ENCODE measurements around the gene NT5C3B.

NT5C3B gene

DNA sequence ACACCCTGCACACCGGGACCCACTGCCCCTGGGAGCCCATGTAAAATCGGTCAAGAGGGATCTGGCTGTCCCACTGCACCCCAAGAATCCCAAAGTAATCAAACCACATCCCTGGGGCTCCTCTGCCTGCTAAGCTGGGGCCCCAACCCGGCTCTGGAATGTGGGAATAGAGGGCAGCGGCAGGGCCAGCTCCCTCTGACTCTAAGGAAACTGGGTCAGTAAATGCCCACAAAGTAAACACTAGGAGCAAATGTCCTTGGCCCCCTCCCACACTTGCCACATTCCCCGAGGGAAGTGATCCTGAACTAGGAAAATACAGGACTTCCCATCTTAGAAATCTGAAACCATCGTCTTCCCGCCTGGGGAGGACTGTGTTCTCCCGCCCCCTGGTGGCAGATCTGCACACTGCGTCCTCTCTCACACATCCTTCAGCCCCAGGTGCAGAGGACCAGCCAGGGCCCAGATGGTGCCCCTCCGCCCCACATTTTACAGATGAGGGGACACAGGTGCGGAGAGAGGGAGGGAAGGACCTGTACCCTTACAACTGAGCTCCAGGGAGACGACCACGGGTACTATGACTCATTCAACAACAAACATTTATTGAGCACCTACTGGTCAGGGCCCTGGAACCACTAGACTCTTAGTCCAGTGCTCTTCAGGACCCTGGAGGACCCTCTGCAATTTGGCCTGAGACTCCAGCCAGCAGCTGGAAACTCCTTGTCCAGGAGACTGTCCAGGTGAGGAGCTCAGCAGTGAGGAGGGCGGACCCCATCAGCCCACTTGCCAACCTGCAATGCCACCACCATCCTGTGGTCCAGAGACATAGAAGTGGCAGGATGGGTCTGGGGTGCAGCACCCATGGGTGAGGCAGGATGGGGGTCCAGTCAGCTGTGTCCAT, 34.4 kb downstream of the NT5C3B start:
- DNase-seq (ENCODE audit: insufficient read length), result peak; percentile 86
- FAIRE-seq, result peak; percentile 93
- TF ChIP-seq TAF1 (IDR thresholded peaks at IDR 0.05; ENCODE audit: borderline replicate concordance, low read depth, low read length) (no peak), POLR2A (IDR thresholded peaks at IDR 0.05; ENCODE audit: low read depth, low read length) (no peak), POLR2AphosphoS5 (IDR thresholded peaks at IDR 0.05; ENCODE audit: low read depth, low read length) (no peak)

DNA sequence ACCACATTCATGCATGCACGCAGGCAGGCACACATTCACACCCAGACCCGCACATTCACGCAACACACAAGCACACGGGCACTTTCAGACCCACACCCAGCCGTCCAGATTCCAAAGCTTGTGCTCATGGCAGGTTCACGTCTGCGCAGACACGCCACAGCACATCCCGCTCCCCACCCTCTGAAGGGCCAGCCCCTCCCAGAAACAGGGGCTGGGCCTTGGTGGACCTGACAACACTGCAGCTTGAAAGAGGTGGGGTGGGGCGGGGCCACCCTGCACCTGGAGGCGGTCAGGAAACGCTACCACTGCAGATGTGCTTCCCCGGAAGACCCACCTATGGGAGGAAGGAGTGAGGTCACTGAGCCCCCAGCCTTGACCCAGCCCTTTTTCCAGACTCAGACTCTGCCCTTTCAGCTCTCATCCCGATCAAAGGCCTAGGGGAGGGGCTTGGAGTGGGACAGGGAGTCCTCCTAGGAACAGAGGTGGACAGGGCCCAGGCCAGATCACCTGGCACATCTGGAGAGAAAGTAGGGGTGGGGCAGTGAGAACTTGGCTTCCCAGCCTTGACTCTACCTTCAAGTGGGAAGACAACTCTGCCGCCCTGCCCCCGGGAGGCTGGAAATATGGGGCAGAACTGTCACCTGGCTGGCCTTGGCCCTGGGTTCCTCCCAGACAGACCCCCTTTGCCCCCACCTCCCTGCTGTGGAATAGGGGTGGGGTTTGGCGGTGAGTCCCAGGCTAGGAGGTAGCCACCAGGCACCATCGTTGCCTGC, 35.2 kb downstream of the NT5C3B start:
- DNase-seq (ENCODE audit: insufficient read length) (no peak), FAIRE-seq (no peak)
- TF ChIP-seq TAF1 (IDR thresholded peaks at IDR 0.05; ENCODE audit: borderline replicate concordance, low read depth, low read length), result no peak
- no peak for TF ChIP-seq POLR2A (IDR thresholded peaks at IDR 0.05; ENCODE audit: low read depth, low read length)
- no peak for TF ChIP-seq POLR2AphosphoS5 (IDR thresholded peaks at IDR 0.05; ENCODE audit: low read depth, low read length)

- DNase-seq (ENCODE audit: insufficient read length) (no peak), FAIRE-seq (no peak)
- TF ChIP-seq TAF1 (IDR thresholded peaks at IDR 0.05; ENCODE audit: borderline replicate concordance, low read depth, low read length) (no peak), POLR2A (IDR thresholded peaks at IDR 0.05; ENCODE audit: low read depth, low read length) (no peak), POLR2AphosphoS5 (IDR thresholded peaks at IDR 0.05; ENCODE audit: low read depth, low read length) (no peak)
Measured at GRCh38 chr17:41799366-41799765, 36.7 kb downstream of the NT5C3B start.

DNA sequence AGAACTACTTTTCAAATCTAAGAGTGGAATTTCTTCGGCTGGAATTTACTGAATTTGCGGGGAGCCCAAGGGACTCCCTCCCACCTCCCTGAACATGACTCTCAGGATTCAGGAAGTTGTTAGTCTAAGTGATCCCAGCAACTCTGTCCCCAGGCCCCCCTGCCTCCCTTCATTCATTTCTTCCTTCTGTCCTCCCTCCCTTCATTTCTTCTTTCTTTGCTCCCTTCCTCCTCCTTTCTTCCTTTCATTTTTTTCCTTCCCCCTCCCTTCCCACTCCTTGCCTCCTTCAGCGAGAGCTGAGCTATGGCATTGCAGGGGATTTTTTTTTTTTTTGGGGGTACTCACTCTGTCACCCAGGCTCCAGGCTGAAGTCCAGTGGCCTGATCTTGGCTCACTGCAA, 38.7 kb downstream of the NT5C3B start:
- TF ChIP-seq POLR2A (IDR thresholded peaks at IDR 0.05; ENCODE audit: low read depth, low read length) (no peak), TAF1 (IDR thresholded peaks at IDR 0.05; ENCODE audit: borderline replicate concordance, low read depth, low read length) (no peak), POLR2AphosphoS5 (IDR thresholded peaks at IDR 0.05; ENCODE audit: low read depth, low read length) (no peak)
- DNase-seq (ENCODE audit: insufficient read length) (no peak), FAIRE-seq (no peak)

DNA sequence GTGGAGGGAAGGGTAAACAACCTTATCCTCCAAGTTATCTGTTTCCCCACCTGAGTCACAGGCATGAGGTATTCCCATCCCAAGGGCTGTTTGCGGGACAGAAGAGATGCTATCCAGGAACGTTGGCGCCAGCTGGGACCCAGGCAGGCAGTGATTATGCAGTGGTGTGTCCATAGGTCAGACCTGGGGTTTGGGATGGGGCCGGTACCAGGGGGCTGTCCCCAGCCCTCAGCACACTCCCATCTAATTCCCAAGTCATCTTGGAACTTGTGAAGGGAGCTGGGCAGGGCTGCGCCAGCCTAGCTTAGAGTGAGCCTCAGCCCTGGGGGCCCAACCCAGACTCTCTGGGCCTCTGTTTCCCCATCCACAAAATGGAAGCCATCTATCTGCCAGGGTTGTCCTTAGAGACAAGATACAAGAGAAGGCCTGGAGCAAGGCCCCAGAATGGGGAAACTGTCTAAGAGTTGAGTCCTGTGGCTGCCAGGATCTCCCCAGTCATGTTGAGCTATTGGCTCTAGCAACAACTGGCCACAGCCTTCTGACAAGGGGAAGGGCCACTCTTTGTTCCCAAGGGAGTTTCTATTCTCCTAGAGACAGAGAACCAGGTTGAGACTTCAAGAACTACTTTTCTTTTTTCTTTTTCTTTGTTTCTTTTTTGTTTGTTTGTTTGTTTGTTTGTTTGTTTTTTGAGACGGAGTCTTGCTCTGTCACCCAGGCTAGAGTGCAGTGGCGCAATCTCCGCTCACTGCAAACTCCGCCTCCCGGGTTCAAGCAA, 39.7 kb downstream of the NT5C3B start:
- no peak for TF ChIP-seq TAF1 (IDR thresholded peaks at IDR 0.05; ENCODE audit: borderline replicate concordance, low read depth, low read length)
- no peak for TF ChIP-seq POLR2AphosphoS5 (IDR thresholded peaks at IDR 0.05; ENCODE audit: low read depth, low read length)
- no peak for DNase-seq (ENCODE audit: insufficient read length)
- no peak for FAIRE-seq

DNA sequence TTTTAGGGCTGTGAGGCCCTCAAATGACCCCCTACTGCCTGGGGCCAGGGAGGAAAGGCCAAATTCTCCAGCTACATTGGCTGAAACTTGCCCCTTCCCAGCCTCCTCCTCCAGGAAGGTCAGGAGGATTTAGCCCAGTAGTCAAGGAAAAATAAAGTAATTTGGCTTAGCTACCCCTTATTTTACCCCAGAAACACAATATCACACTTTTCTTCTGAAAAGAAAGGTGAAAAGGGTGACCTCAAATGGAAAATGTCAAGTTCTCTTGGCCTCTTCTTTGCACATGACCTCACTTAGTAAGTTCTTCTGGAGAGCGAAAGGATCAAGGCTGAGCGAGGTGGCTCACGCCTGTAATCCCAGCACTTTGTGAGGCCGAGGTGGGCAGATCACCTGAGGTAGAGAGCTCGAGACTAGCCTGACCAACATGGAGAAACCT, 41.5 kb downstream of the NT5C3B start:
- TF ChIP-seq POLR2A (IDR thresholded peaks at IDR 0.05; ENCODE audit: low read depth, low read length) (no peak), POLR2AphosphoS5 (IDR thresholded peaks at IDR 0.05; ENCODE audit: low read depth, low read length) (no peak), TAF1 (IDR thresholded peaks at IDR 0.05; ENCODE audit: borderline replicate concordance, low read depth, low read length) (no peak)
- FAIRE-seq (no peak), DNase-seq (ENCODE audit: insufficient read length) (no peak)

- no peak for FAIRE-seq
- no peak for DNase-seq (ENCODE audit: insufficient read length)
Measured at GRCh38 chr17:41793784-41794539, 42.1 kb downstream of the NT5C3B start.

GRCh38 chr17:41792845-41793783, 42.9 kb downstream of the NT5C3B start:
- no peak for DNase-seq (ENCODE audit: insufficient read length)
- FAIRE-seq, result no peak
- TF ChIP-seq POLR2AphosphoS5 (IDR thresholded peaks at IDR 0.05; ENCODE audit: low read depth, low read length) (no peak), TAF1 (IDR thresholded peaks at IDR 0.05; ENCODE audit: borderline replicate concordance, low read depth, low read length) (no peak), POLR2A (IDR thresholded peaks at IDR 0.05; ENCODE audit: low read depth, low read length) (no peak)

More at GRCh38 chr17:41793784-41794539, 42.1 kb downstream of the NT5C3B start:
- TF ChIP-seq POLR2A (IDR thresholded peaks at IDR 0.05; ENCODE audit: low read depth, low read length), result no peak
- no peak for TF ChIP-seq POLR2AphosphoS5 (IDR thresholded peaks at IDR 0.05; ENCODE audit: low read depth, low read length)
- no peak for TF ChIP-seq TAF1 (IDR thresholded peaks at IDR 0.05; ENCODE audit: borderline replicate concordance, low read depth, low read length)

DNA sequence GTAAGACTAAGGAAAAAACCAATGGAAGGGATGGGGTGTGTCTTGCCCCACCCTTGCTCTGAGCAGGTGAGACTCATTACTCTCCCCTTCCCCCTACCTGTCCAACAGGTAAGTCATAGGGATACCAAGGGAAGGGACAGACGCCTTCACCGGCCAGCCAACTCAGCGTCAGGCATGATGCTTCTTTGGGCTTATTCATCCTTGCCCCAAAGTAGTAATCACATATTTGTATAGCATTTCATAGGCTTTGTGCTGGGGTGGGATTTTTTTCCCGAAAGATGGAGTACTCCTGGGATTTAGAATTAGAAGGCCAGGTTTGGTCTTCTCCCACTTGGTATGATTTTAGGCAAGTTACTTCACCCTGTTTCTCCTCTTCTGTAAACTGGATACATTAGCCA, 49.0 kb downstream of the NT5C3B start:
- FAIRE-seq, result no peak
- DNase-seq (ENCODE audit: insufficient read length), result no peak
- TF ChIP-seq POLR2AphosphoS5 (IDR thresholded peaks at IDR 0.05; ENCODE audit: low read depth, low read length), result no peak
- no peak for TF ChIP-seq POLR2A (IDR thresholded peaks at IDR 0.05; ENCODE audit: low read depth, low read length)
- TF ChIP-seq TAF1 (IDR thresholded peaks at IDR 0.05; ENCODE audit: borderline replicate concordance, low read depth, low read length), result no peak
